Measurements from ENCODE around the gene LEMD3. TPM values are rescaled to one million over a fixed set of nuclear protein-coding genes. Genes with fewer than 3 reads are reported as not detected.

LEMD3 gene
- total RNA-seq (2012; rRNA removed), result 23.6 and 31.0 TPM in 2 replicates

DNA sequence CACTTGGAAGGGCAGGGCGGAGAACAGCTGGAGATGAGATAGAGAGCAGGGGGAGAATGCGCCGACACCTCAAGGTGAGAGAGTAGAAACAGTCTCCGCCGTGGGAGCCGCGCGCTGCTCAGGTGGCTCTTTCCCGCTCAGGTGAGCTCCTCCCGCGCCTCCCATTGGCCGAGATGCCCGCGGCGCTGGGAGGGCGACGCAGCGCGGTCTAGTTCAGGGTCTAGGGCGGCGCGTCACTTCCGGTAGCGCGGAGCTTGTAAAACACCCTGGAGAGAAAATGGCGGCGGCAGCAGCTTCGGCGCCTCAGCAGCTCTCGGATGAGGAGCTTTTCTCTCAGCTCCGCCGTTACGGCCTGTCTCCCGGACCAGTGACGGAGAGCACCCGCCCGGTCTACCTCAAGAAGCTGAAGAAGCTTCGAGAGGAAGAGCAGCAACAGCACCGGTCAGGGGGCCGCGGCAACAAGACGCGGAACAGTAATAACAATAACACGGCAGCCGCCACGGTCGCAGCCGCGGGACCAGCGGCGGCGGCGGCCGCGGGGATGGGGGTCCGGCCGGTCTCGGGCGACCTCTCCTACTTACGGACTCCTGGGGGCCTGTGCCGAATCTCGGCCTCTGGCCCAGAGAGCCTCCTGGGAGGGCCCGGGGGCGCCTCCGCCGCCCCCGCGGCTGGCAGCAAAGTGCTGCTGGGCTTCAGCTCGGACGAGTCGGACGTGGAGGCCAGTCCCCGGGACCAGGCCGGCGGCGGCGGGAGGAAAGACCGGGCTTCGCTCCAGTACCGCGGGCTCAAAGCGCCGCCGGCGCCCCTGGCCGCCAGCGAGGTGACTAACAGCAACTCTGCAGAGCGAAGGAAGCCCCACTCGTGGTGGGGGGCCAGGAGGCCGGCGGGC is at the start of gene LEMD3:
TSS of gene LEMD3 (plus strand) at position 264 of the 889 bp plus-strand sequence. CDS start at position 278, 14 bp downstream.
- peak within 1 kb of the TSS; percentile 100 for H3K4me2 ChIP-seq (ENCODE audit: low read length)
- H3K4me1 ChIP-seq (ENCODE audit: control insufficient read depth, insufficient read depth, low read length), result peaks cover 30% of the 10 kb centered on the region
- H3K36me3 ChIP-seq (ENCODE audit: insufficient read depth, low read length), result no peaks in the 10 kb centered on the region
- peak within 1 kb of the TSS; percentile 97 for H3K9ac ChIP-seq (ENCODE audit: low read depth, low read length)
- H3K9me3 ChIP-seq (replicated peaks; ENCODE audit: low read length), result no peaks in the 10 kb centered on the region
- peaks cover 4% of the 10 kb centered on the region for H3K27me3 ChIP-seq (ENCODE audit: control insufficient read depth, insufficient read depth, low read length)
- H3K4me3 ChIP-seq (ENCODE audit: low read length), result peak within 1 kb of the TSS; percentile 99

DNA sequence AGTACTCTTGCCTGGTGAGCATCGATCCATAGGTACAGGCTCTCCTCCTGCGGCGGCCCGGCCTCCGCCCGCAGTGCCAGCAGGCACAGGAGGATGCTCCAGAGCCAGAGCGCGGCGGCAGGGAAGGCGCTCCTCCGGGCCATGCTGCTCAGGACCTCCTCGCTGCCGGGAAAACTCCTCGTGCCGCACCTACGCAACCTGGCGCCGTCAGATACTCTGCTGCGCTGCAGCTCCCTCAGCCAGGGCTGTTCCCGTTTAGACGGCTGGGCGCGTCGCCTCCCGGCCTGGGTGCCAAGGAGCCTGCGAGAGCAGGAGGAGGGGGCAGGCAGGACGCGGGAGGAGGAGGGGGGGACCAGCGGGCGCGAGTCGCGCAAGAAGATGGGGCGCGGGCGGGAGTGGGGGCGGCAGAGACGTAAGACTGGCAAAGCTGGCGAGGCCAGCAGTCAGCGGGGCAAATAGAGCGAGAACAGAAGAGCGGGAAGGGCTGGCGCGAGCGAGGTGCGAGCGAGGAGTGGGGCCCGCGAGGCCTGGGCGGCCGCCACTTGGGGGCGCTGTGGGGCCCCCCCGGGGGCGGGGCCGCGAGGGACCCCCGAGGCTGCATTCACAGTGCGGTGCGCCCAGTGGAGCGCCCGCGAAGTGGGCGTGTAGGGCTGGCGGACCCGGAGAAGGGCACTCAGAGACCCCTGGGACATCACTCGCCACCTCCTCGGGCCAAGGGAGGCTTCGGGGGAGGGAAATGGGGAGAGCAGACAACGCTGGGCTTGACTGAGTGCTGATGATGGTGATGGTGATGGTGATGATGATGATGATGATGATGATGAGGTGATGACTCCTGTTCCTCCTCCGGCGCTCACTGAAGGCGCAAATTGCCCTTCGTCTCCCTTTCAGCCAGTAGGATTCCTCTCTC is 48.1 kb upstream of the LEMD3 start, which contains the start of gene WIF1:
TSS of gene WIF1 (minus strand) at position 257 of the 907 bp plus-strand sequence. CDS start at position 143, 114 bp downstream.
- Histone ChIP-seq H3K4me1 (ENCODE audit: control insufficient read depth, insufficient read depth, low read length) (peaks cover 7% of the 10 kb centered on the region), H3K9me3 (replicated peaks; ENCODE audit: low read length) (no peaks in the 10 kb centered on the region), H3K27me3 (ENCODE audit: control insufficient read depth, insufficient read depth, low read length) (peaks cover 72% of the 10 kb centered on the region), H3K4me3 (ENCODE audit: low read length) (peak within 1 kb of the TSS; percentile 47), H3K9ac (ENCODE audit: low read depth, low read length) (no peak within 1 kb of the TSS), H3K4me2 (ENCODE audit: low read length) (peak within 1 kb of the TSS; percentile 71), H3K36me3 (ENCODE audit: insufficient read depth, low read length) (no peaks in the 10 kb centered on the region)

DNA sequence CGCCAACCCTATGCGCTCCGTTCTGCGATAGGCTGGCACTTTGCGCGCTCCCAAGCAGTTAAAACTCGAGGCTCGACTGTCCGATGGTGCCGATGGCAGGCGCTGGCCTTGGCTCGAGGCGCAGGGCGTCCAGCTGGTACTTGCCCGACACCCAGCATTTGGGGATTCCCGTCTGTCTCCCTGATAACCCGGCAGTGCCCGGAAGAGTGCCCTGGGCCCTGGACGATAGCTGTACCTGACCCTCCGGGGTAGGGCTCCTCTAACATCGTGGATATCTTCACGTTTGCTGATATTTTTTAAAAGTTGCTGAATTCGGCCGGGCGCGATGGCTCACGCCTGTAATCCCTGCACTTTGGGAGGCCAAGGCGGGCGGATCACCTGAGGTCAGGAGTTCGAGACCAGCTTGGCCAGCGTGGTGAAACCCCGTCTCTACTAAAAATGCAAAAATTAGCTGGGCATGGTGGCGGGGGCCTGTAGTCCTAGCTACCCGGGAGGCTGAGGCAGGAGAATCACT is 47.4 kb upstream of the LEMD3 start:
- peaks cover 7% of the 10 kb centered on the region for H3K4me1 ChIP-seq (ENCODE audit: control insufficient read depth, insufficient read depth, low read length)
- H3K9me3 ChIP-seq (replicated peaks; ENCODE audit: low read length), result no peaks in the 10 kb centered on the region
- peaks cover 80% of the 10 kb centered on the region for H3K27me3 ChIP-seq (ENCODE audit: control insufficient read depth, insufficient read depth, low read length)
- H3K9ac ChIP-seq (ENCODE audit: low read depth, low read length), result no peak overlapping the region
- H3K4me2 ChIP-seq (ENCODE audit: low read length), result no peak overlapping the region
- H3K4me3 ChIP-seq (ENCODE audit: low read length), result no peak overlapping the region
- no peaks in the 10 kb centered on the region for H3K36me3 ChIP-seq (ENCODE audit: insufficient read depth, low read length)

DNA sequence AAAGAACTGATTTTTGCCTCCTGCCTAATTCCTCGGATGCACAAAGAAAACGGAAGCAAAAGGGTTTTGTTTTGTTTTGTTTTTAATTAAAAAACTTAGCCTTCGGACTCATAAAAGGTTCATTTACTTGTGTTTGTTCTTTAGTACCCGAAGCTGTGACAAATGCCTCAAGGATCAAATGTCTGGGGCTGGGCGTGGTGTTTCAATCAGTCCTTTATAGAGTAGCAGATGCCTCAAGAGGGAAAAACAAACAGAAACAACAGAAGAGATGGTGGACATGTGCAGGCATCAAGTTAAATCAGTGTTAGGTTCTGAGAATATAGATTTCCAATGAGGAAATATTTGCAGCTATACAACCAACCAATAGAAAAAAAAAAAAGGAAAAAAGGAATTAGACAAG is 46.7 kb upstream of the LEMD3 start:
- no peak overlapping the region for H3K9ac ChIP-seq (ENCODE audit: low read depth, low read length)
- H3K4me2 ChIP-seq (ENCODE audit: low read length), result no peak overlapping the region
- peaks cover 84% of the 10 kb centered on the region for H3K27me3 ChIP-seq (ENCODE audit: control insufficient read depth, insufficient read depth, low read length)
- no peak overlapping the region for H3K4me3 ChIP-seq (ENCODE audit: low read length)
- H3K36me3 ChIP-seq (ENCODE audit: insufficient read depth, low read length), result no peaks in the 10 kb centered on the region
- no peaks in the 10 kb centered on the region for H3K9me3 ChIP-seq (replicated peaks; ENCODE audit: low read length)
- H3K4me1 ChIP-seq (ENCODE audit: control insufficient read depth, insufficient read depth, low read length), result peaks cover 7% of the 10 kb centered on the region

DNA sequence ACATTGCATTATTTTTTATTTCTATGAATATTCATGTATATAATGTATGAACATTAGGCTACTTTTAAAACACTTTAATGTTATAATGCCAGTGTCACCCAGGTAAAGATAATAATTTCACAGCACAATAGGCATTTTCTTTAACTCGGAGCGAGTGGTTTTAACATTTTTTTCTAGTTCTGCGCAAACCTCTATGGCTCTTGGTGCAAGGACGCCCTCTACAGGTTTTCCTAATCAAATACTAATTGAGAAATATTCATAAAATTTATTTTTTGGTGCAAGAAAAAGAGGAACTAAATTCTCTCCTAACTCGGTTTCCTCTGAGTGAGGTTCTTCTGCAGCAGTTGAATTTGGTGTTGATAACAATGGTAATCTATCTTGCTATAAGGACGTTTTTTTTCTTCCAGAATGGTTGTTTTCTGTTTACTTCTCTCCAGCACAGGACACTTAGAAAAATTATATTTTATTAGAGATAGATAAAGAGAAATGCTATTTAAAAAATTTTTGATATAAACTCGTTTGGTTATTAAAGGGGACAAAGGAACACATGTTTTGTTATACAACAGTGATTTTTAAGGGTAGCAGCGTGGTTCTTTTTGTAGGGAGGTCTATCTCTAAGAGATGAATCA is 45.8 kb upstream of the LEMD3 start:
- H3K27me3 ChIP-seq (ENCODE audit: control insufficient read depth, insufficient read depth, low read length), result peaks cover 83% of the 10 kb centered on the region
- peaks cover 7% of the 10 kb centered on the region for H3K4me1 ChIP-seq (ENCODE audit: control insufficient read depth, insufficient read depth, low read length)
- H3K9me3 ChIP-seq (replicated peaks; ENCODE audit: low read length), result no peaks in the 10 kb centered on the region

DNA sequence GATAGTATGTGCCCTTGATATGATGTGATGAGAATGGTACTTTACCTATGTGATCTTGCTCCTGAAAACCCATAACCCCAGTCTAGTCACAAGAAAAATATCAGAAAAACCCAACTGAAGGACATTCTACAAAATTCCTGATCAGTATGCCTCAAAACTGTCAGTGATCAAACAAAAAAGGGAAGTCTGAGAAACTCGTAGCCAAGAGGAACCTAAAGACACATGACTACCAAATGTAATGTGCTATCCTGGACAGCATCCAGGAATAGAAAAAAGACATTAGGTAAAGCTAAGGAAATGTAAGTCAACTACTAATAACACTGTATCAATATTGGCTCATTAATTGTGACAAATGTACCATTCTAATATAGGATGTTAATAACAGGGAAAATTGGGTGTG is 44.1 kb upstream of the LEMD3 start:
- Histone ChIP-seq H3K36me3 (ENCODE audit: insufficient read depth, low read length) (no peaks in the 10 kb centered on the region), H3K4me2 (ENCODE audit: low read length) (no peak overlapping the region), H3K27me3 (ENCODE audit: control insufficient read depth, insufficient read depth, low read length) (peaks cover 82% of the 10 kb centered on the region), H3K9ac (ENCODE audit: low read depth, low read length) (no peak overlapping the region), H3K9me3 (replicated peaks; ENCODE audit: low read length) (no peaks in the 10 kb centered on the region), H3K4me3 (ENCODE audit: low read length) (no peak overlapping the region), H3K4me1 (ENCODE audit: control insufficient read depth, insufficient read depth, low read length) (peaks cover 7% of the 10 kb centered on the region)

More for the DNA sequence above, 45.8 kb upstream of the LEMD3 start:
- H3K9ac ChIP-seq (ENCODE audit: low read depth, low read length), result no peak overlapping the region
- H3K4me2 ChIP-seq (ENCODE audit: low read length), result no peak overlapping the region
- no peaks in the 10 kb centered on the region for H3K36me3 ChIP-seq (ENCODE audit: insufficient read depth, low read length)
- H3K4me3 ChIP-seq (ENCODE audit: low read length), result no peak overlapping the region

DNA sequence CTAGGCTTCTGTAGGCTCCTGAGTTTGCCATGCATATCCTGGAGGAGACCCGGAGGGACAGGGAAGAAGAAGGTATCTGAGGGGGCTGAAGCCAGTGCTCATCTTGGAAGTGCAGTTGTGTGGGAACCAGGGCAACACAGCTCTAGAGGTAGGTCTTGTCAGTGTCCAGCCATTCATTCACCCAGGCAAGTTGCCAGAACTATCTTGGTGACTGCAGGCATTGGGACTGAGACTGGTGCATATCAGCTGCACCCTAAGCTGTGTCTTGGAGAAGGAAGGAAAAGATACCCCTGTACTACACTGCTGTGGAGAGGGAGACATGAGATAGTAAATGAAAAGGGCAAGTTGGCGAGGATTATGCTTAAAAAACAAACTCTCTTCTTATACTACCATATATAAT is 43.4 kb upstream of the LEMD3 start:
- H3K36me3 ChIP-seq (ENCODE audit: insufficient read depth, low read length), result no peaks in the 10 kb centered on the region
- H3K4me3 ChIP-seq (ENCODE audit: low read length), result no peak overlapping the region
- H3K9ac ChIP-seq (ENCODE audit: low read depth, low read length), result no peak overlapping the region
- H3K9me3 ChIP-seq (replicated peaks; ENCODE audit: low read length), result no peaks in the 10 kb centered on the region
- peaks cover 7% of the 10 kb centered on the region for H3K4me1 ChIP-seq (ENCODE audit: control insufficient read depth, insufficient read depth, low read length)
- H3K27me3 ChIP-seq (ENCODE audit: control insufficient read depth, insufficient read depth, low read length), result peaks cover 78% of the 10 kb centered on the region
- H3K4me2 ChIP-seq (ENCODE audit: low read length), result no peak overlapping the region

DNA sequence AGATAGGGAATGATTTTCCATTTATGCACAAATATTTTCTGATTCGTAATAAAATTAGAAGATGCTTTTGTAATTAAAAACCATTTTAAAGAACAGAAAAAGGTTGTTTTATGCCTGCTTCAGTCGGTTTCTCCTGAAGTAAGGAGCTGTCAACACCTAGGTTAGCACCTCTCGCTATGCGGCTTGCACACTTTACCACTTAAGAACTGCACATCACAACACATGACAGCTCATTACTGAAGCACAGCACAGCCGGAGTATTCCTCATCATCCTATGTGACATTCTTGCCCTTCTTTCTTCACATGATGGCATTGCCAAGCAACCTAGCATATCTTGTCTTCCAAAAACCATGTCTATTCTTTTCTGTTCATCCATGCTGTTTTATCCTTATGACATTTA is 42.9 kb upstream of the LEMD3 start:
- Histone ChIP-seq H3K9me3 (replicated peaks; ENCODE audit: low read length) (no peaks in the 10 kb centered on the region), H3K4me3 (ENCODE audit: low read length) (no peak overlapping the region), H3K36me3 (ENCODE audit: insufficient read depth, low read length) (no peaks in the 10 kb centered on the region), H3K4me2 (ENCODE audit: low read length) (no peak overlapping the region), H3K27me3 (ENCODE audit: control insufficient read depth, insufficient read depth, low read length) (peaks cover 78% of the 10 kb centered on the region), H3K9ac (ENCODE audit: low read depth, low read length) (no peak overlapping the region), H3K4me1 (ENCODE audit: control insufficient read depth, insufficient read depth, low read length) (peaks cover 2% of the 10 kb centered on the region)

DNA sequence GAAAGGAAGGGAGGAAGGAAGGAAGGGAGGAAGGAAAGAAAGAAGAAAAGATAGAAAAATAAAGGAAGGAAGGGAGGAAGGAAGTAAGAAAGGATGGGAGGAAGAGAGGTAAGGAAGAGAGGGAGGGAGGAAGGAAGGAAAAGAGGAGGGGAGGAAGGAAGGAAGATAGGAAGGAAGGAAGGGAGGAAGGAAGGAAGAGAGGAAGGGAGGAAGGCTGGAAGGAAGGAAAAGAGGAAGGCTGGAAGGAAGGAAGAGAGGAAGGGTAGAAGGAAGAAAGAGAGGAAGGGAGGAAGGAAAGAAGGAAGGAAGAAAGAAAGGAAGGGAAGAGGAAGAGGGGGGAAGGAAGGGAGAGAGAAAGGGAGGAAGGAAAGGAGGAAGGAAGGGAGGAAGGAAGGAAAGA is 35.5 kb upstream of the LEMD3 start:
- Histone ChIP-seq H3K4me2 (ENCODE audit: low read length) (no peak overlapping the region), H3K4me3 (ENCODE audit: low read length) (no peak overlapping the region), H3K9me3 (replicated peaks; ENCODE audit: low read length) (no peaks in the 10 kb centered on the region), H3K9ac (ENCODE audit: low read depth, low read length) (no peak overlapping the region), H3K36me3 (ENCODE audit: insufficient read depth, low read length) (no peaks in the 10 kb centered on the region), H3K4me1 (ENCODE audit: control insufficient read depth, insufficient read depth, low read length) (no peaks in the 10 kb centered on the region), H3K27me3 (ENCODE audit: control insufficient read depth, insufficient read depth, low read length) (peaks cover 60% of the 10 kb centered on the region)

DNA sequence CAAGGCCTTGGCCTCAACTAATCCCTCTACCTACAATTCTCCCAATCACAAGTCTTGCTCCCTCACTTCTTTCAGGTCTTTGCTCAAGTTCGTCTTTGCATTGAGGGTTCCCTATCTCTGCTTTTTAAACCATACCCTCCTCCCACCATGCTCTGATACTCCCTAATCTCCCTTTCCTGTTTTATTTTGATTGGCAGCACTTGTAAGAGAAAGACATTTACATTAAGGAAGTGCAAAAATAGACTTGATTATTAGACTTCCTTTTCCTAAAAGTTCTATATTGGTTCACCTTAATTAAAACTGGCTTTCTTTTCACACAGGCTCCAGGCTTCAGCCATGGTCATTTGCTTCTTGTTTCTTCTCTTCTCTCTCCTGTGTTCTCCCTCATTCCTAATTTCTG is 30.0 kb upstream of the LEMD3 start:
- no peaks in the 10 kb centered on the region for H3K9me3 ChIP-seq (replicated peaks; ENCODE audit: low read length)
- H3K27me3 ChIP-seq (ENCODE audit: control insufficient read depth, insufficient read depth, low read length), result peaks cover 71% of the 10 kb centered on the region
- no peak overlapping the region for H3K4me3 ChIP-seq (ENCODE audit: low read length)
- H3K9ac ChIP-seq (ENCODE audit: low read depth, low read length), result no peak overlapping the region
- no peak overlapping the region for H3K4me2 ChIP-seq (ENCODE audit: low read length)
- H3K4me1 ChIP-seq (ENCODE audit: control insufficient read depth, insufficient read depth, low read length), result no peaks in the 10 kb centered on the region
- H3K36me3 ChIP-seq (ENCODE audit: insufficient read depth, low read length), result no peaks in the 10 kb centered on the region

DNA sequence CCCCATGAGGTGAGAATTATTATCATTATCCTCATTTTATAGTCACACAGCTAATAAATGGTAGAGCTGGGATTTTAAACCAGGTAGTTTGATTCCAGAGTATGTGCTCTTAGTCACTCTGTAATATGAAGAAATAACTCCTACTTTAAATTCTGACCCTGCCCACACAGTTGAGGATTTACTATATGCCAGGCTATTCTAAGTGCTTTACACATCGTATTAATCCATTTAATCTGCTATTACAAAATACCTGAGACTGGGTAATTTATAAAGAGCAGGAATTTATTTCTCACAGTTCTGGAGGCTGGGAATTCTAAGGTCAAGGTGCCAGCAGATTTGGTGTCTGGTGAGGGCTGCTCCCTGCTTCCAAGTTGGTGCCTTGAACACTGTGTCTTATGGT is 28.6 kb upstream of the LEMD3 start:
- Histone ChIP-seq H3K4me1 (ENCODE audit: control insufficient read depth, insufficient read depth, low read length) (no peaks in the 10 kb centered on the region), H3K36me3 (ENCODE audit: insufficient read depth, low read length) (no peaks in the 10 kb centered on the region), H3K4me2 (ENCODE audit: low read length) (no peak overlapping the region), H3K4me3 (ENCODE audit: low read length) (no peak overlapping the region), H3K9ac (ENCODE audit: low read depth, low read length) (no peak overlapping the region), H3K27me3 (ENCODE audit: control insufficient read depth, insufficient read depth, low read length) (peaks cover 72% of the 10 kb centered on the region), H3K9me3 (replicated peaks; ENCODE audit: low read length) (no peaks in the 10 kb centered on the region)
